IMR-90 (cell line): ENCODE measurements around the gene SYPL2. TPM values are rescaled to one million over a fixed set of nuclear protein-coding genes. Genes with fewer than 3 reads are reported as not detected.

Source experiments
- ATAC-seq: fragments of 200-7000 bp; cut with Tn5 transposase; 2 replicates; pipeline ENCODE4 v1.9.1; 2020; ENCODE audit warnings: low read depth, mild to moderate bottlenecking, moderate library complexity
- BruUV-seq: library from RNA; stranded (reverse); fragments of 400-500 nt; replicated peaks from 2 replicates; lab custom pipeline; 2021; lab: Mats Ljungman, UMichigan
- CTCF ChIA-PET: fragments of 300-600 bp; formaldehyde crosslinking; extraction: SDS; loops from one replicate; lab custom pipeline; 2021; ENCODE audit warnings: antibody characterized with exemption; lab: Yijun Ruan, JAX
- POLR2A ChIA-PET: fragments of 300-600 bp; sonication (Branson Sonifier 250); formaldehyde crosslinking; loops from one replicate; lab custom pipeline; 2022; ENCODE audit warnings: antibody characterized with exemption; ENCODE audit not compliant: unreplicated experiment; lab: Charles Lee
- DNase-seq: peaks from one replicate; pipeline ENCODE4 v3.0.0; 2013
- H2AFZ ChIP-seq: replicated peaks from 2 replicates; pipeline ENCODE3; 2013; ENCODE audit warnings: low read length, mild to moderate bottlenecking; ENCODE audit not compliant: poor library complexity
- H2AK5ac ChIP-seq: 2 replicates; pipeline ENCODE4 v1.6.1; 2013; ENCODE audit warnings: low read depth, low read length, inconsistent platforms
- H2AK9ac ChIP-seq: replicated peaks from 2 replicates; pipeline ENCODE3; 2013; ENCODE audit warnings: mild to moderate bottlenecking, low read depth, low read length, moderate library complexity; ENCODE audit not compliant: poor library complexity
- H2BK120ac ChIP-seq: 2 replicates; pipeline ENCODE4 v1.6.1; 2013; ENCODE audit warnings: low read depth, low read length, inconsistent platforms
- H2BK15ac ChIP-seq: 3 replicates; pipeline ENCODE4 v1.6.1; 2013; ENCODE audit warnings: low read depth, low read length, inconsistent platforms
- H2BK20ac ChIP-seq: 2 replicates; pipeline ENCODE4 v1.6.1; 2013; ENCODE audit warnings: low read depth, mild to moderate bottlenecking, inconsistent platforms, low read length, moderate library complexity
- H2BK5ac ChIP-seq: 2 replicates; pipeline ENCODE4 v1.6.1; 2013; ENCODE audit warnings: mild to moderate bottlenecking, low read depth, low read length, inconsistent platforms; ENCODE audit not compliant: poor library complexity, severe bottlenecking
- H3K14ac ChIP-seq: replicated peaks from 2 replicates; pipeline ENCODE4 v1.6.1; 2013; ENCODE audit warnings: low read depth, low read length, inconsistent platforms
- H3K18ac ChIP-seq: 2 replicates; pipeline ENCODE4 v1.6.1; 2013; ENCODE audit warnings: low read depth, low read length, control low read depth
- H3K23ac ChIP-seq: 2 replicates; pipeline ENCODE4 v1.6.1; 2013; ENCODE audit warnings: low read depth, low read length, inconsistent platforms
- H3K27ac ChIP-seq: 2 replicates; pipeline ENCODE4 v1.5.1; 2013; ENCODE audit warnings: mild to moderate bottlenecking, control low read depth, low read length; ENCODE audit not compliant: insufficient read depth
- H3K27me3 ChIP-seq: 2 replicates; pipeline ENCODE4 v1.6.1; 2013; ENCODE audit warnings: low read length; ENCODE audit not compliant: control insufficient read depth, insufficient read depth
- H3K36me3 ChIP-seq: 2 replicates; pipeline ENCODE4 v1.6.1; 2013; ENCODE audit warnings: low read length, mixed read lengths; ENCODE audit not compliant: control insufficient read depth, insufficient read depth
- H3K4ac ChIP-seq: 2 replicates; pipeline ENCODE4 v1.6.1; 2013; ENCODE audit warnings: low read depth, low read length, inconsistent platforms
- H3K4me1 ChIP-seq: 2 replicates; pipeline ENCODE4 v1.6.1; 2013; ENCODE audit warnings: low read length, mixed read lengths; ENCODE audit not compliant: control insufficient read depth, insufficient read depth
- H3K4me2 ChIP-seq: 2 replicates; pipeline ENCODE4 v1.6.1; 2013; ENCODE audit warnings: low read depth, mild to moderate bottlenecking, control low read depth, low read length, moderate library complexity
- H3K4me3 ChIP-seq: 2 replicates; pipeline ENCODE4 v1.5.1; 2013; ENCODE audit warnings: low read depth, mild to moderate bottlenecking, control low read depth, low read length, moderate library complexity; ENCODE audit not compliant: insufficient read depth
- H3K56ac ChIP-seq: 2 replicates; pipeline ENCODE4 v1.6.1; 2013; ENCODE audit warnings: low read length, inconsistent platforms; ENCODE audit not compliant: insufficient read depth; ENCODE audit errors: extremely low read depth
- H3K79me1 ChIP-seq, 2 experiments: 2 replicates each; pipeline ENCODE4 v1.6.1; 2013; ENCODE audit warnings: low read length in 2 of 2, inconsistent platforms in 1 of 2, low read depth in 1 of 2
- H3K9ac ChIP-seq: 2 replicates; pipeline ENCODE4 v1.6.1; 2013; ENCODE audit warnings: low read depth, low read length, control low read depth
- H3K9me1 ChIP-seq: 2 replicates; pipeline ENCODE4 v1.6.1; 2013; ENCODE audit warnings: low read length, inconsistent platforms; ENCODE audit not compliant: insufficient read depth
- H3K9me3 ChIP-seq: 2 replicates; pipeline ENCODE4 v1.6.1; 2013; ENCODE audit warnings: low read length; ENCODE audit not compliant: control insufficient read depth, insufficient read depth
- H4K20me1 ChIP-seq: 2 replicates; pipeline ENCODE4 v1.6.1; 2013; ENCODE audit warnings: low read length, inconsistent platforms; ENCODE audit not compliant: insufficient read depth
- H4K5ac ChIP-seq: 2 replicates; pipeline ENCODE4 v1.6.1; 2013; ENCODE audit warnings: mild to moderate bottlenecking, low read depth, low read length, control low read depth
- H4K8ac ChIP-seq, 2 experiments: 2 replicates each; pipeline ENCODE4 v1.6.1; 2013; ENCODE audit warnings: low read depth in 2 of 2, low read length in 2 of 2, control low read depth in 1 of 2, inconsistent platforms in 1 of 2
- H4K91ac ChIP-seq: 2 replicates; pipeline ENCODE4 v1.6.1; 2013; ENCODE audit warnings: low read depth, low read length, inconsistent platforms; ENCODE audit not compliant: insufficient read depth
- BHLHE40 ChIP-seq: fragments of 150-350 bp; IDR thresholded peaks from 2 replicates; pipeline ENCODE4 v1.6.1; 2016; ENCODE audit warnings: mild to moderate bottlenecking, low read depth, low read length
- CEBPB ChIP-seq: IDR thresholded peaks from 2 replicates; pipeline ENCODE4 v1.6.1; 2012; ENCODE audit warnings: low read depth, low read length, improper control_type of control experiment
- CHD1 ChIP-seq: IDR thresholded peaks from 2 replicates; pipeline ENCODE4 v1.6.1; 2012; ENCODE audit warnings: low read depth, low read length, improper control_type of control experiment
- CTCF ChIP-seq: conservative IDR thresholded peaks from 2 replicates; pipeline ENCODE4 v1.5.1; 2012; ENCODE audit warnings: mild to moderate bottlenecking, low read depth, low read length, improper control_type of control experiment
- ELK1 ChIP-seq: fragments of 150-350 bp; IDR thresholded peaks from 2 replicates; pipeline ENCODE4 v1.6.1; 2016; ENCODE audit warnings: low read depth, mild to moderate bottlenecking, low read length, moderate library complexity, borderline replicate concordance
- FOS ChIP-seq: fragments of 150-350 bp; IDR thresholded peaks from 2 replicates; pipeline ENCODE4 v1.6.1; 2016; ENCODE audit warnings: low read depth, low read length
- MAFK ChIP-seq: IDR thresholded peaks from 2 replicates; pipeline ENCODE4 v1.6.1; 2012; ENCODE audit warnings: low read depth, low read length, improper control_type of control experiment
- MAZ ChIP-seq: IDR thresholded peaks from 2 replicates; pipeline ENCODE4 v1.6.1; 2012; ENCODE audit warnings: low read depth, mild to moderate bottlenecking, low read length, improper control_type of control experiment, moderate library complexity, borderline replicate concordance
- MXI1 ChIP-seq: IDR thresholded peaks from 2 replicates; pipeline ENCODE4 v1.6.1; 2012; ENCODE audit warnings: low read depth, mild to moderate bottlenecking, low read length, moderate library complexity, borderline replicate concordance
- NFE2L2 ChIP-seq: fragments of 150-350 bp; IDR thresholded peaks from 2 replicates; pipeline ENCODE4 v1.6.1; 2016; ENCODE audit warnings: low read depth, mild to moderate bottlenecking, low read length
- POLR2A ChIP-seq: IDR thresholded peaks from 2 replicates; pipeline ENCODE4 v1.6.1; 2012; ENCODE audit warnings: mild to moderate bottlenecking, low read depth, low read length
- RAD21 ChIP-seq: IDR thresholded peaks from 2 replicates; pipeline ENCODE4 v1.6.1; 2012; ENCODE audit warnings: low read length, improper control_type of control experiment
- RCOR1 ChIP-seq: IDR thresholded peaks from 2 replicates; pipeline ENCODE4 v1.6.1; 2012; ENCODE audit warnings: mild to moderate bottlenecking, low read length, improper control_type of control experiment; ENCODE audit not compliant: insufficient replicate concordance
- RFX5 ChIP-seq: IDR thresholded peaks from 2 replicates; pipeline ENCODE4 v1.8.0; 2012; ENCODE audit warnings: low read depth, mild to moderate bottlenecking, low read length, moderate library complexity
- SMC3 ChIP-seq: fragments of 150-350 bp; IDR thresholded peaks from 2 replicates; pipeline ENCODE4 v1.6.1; 2016; ENCODE audit warnings: low read depth, mild to moderate bottlenecking, antibody characterized with exemption, low read length, moderate library complexity
- WGBS, 2 experiments: methylation state at CpG; one replicate each; pipeline versions ENCODE4 v1.1.5 to v1.1.7; 2013; ENCODE audit warnings: missing lambda C conversion rate in 2 of 2; ENCODE audit not compliant: insufficient read length in 1 of 2; ENCODE audit errors: extremely low coverage in 2 of 2; 5-methylcytosine and 5-hydroxymethylcytosine counted together
- dilution Hi-C: fragments of 300-500 bp; cut with HindIII; formaldehyde crosslinking; loops from one replicate; pipeline ENCODE4 v1.14.3; 2018; ENCODE audit warnings: low sequenced_read_pairs; ENCODE audit not compliant: unreplicated experiment
- in situ Hi-C: fragments of 300-500 bp; cut with MboI; formaldehyde crosslinking; loops from 3 replicates; pipeline ENCODE4 v1.14.3; 2019; ENCODE audit warnings: low sequenced_read_pairs, inconsistent platforms, mixed read lengths
- intact Hi-C: fragments of 100-400 bp; cut with micrococcal nuclease; formaldehyde crosslinking; loops from 2 replicates; pipeline ENCODE4 v1.10.0; 2022
- polyA plus RNA-seq, 3 experiments: library from polyadenylated mRNA; depleted of rRNA; stranded (reverse); fragments of >200 nt; gene quantifications; 2 replicates each; pipeline ENCODE4 v1.2.3, GENCODE V29; 2012; ENCODE audit warnings: low replicate concordance in 1 of 3
- total RNA-seq: library from RNA; depleted of rRNA; stranded (reverse); fragments of >200 nt; gene quantifications from 2 replicates; pipeline ENCODE4 v1.2.3, GENCODE V29; 2012
- TF ChIP-seq, protein P1 (sequence below): fragments of 150-350 bp; IDR thresholded peaks from 2 replicates; pipeline ENCODE4 v1.6.1; 2017; ENCODE audit warnings: mild to moderate bottlenecking, antibody characterized with exemption, low read length, low read depth

Gene SYPL2
- total and polyA plus RNA-seq, 2 of the 4 experiments (the other 2 are of a cell fraction) = under 0.01 to 0.65 TPM

DNA sequence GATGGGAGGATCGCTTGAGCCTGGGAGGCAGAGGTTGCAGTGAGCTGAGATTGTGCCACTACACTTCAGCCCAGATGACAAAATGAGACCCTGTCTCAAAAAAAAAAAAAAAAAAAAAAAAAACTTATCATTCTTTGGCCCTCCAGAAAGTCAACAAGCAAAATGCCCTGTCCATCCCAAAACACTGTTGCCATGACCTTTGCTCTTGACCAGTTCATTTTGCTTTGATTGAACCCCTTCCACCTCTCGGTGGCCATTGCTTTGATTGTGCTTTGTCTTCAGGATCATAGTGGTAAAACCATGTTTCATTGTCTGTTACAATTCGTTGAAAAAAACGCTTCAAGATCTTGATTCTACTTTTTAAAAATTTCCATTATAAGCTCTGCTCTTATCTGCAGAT, 8.5 kb upstream of the SYPL2 start:
- Histone ChIP-seq H2AK5ac (no peak overlapping the region), H2BK5ac (no peak overlapping the region), H3K4ac (no peak overlapping the region), H3K4me3 (no peak overlapping the region), H3K9me1 (no peaks in the 10 kb centered on the region), H2AK9ac (no peak overlapping the region), H3K14ac (no peak overlapping the region), H3K27me3 (peaks cover 9% of the 10 kb centered on the region), H2BK20ac (no peak overlapping the region), H2AFZ (no peak overlapping the region), H4K20me1 (no peaks in the 10 kb centered on the region), H3K36me3 (no peaks in the 10 kb centered on the region), H3K18ac (no peak overlapping the region), H3K9ac (no peak overlapping the region), H3K56ac (no peak overlapping the region), H4K8ac (no peak overlapping the region), H3K4me2 (no peak overlapping the region), H3K27ac (no peak overlapping the region), H3K23ac (no peak overlapping the region), H4K5ac (no peak overlapping the region), H4K91ac (no peak overlapping the region), H2BK120ac (no peak overlapping the region), H3K79me1 (no peaks in the 10 kb centered on the region), H2BK15ac (no peak overlapping the region), H3K4me1 (no peaks in the 10 kb centered on the region), H3K9me3 (peaks cover 4% of the 10 kb centered on the region; the same call in 1 of the 2 replicates)
- CTCF ChIA-PET = no interaction called here
- POLR2A ChIA-PET = no interaction called here
- dilution Hi-C loops = no loop called here
- BruUV-seq = no TSS peak
- ATAC-seq (no peak), DNase-seq (no peak)
- in situ Hi-C loops = no loop called here
- no CpG with 5 or more reads among the region's 4 CpGs for WGBS, 2 experiments
- intact Hi-C loops = no loop called here
- TF ChIP-seq, protein P1, sequence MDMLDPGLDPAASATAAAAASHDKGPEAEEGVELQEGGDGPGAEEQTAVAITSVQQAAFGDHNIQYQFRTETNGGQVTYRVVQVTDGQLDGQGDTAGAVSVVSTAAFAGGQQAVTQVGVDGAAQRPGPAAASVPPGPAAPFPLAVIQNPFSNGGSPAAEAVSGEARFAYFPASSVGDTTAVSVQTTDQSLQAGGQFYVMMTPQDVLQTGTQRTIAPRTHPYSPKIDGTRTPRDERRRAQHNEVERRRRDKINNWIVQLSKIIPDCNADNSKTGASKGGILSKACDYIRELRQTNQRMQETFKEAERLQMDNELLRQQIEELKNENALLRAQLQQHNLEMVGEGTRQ = no peak
- TF ChIP-seq RFX5 (no peak), ELK1 (no peak), FOS (no peak), NFE2L2 (no peak), SMC3 (no peak), MXI1 (no peak), BHLHE40 (no peak), MAFK (no peak), RAD21 (no peak), POLR2A (no peak), MAZ (no peak), CTCF (no peak), CEBPB (no peak), RCOR1 (no peak), CHD1 (no peak)
